ENCODE measurements around the gene PARD3. TPM values are rescaled to one million over a fixed set of nuclear protein-coding genes. Genes with fewer than 3 reads are reported as not detected.

PARD3 gene
- total RNA-seq, 1 donor from 2014 or later = 22.9 TPM

DNA sequence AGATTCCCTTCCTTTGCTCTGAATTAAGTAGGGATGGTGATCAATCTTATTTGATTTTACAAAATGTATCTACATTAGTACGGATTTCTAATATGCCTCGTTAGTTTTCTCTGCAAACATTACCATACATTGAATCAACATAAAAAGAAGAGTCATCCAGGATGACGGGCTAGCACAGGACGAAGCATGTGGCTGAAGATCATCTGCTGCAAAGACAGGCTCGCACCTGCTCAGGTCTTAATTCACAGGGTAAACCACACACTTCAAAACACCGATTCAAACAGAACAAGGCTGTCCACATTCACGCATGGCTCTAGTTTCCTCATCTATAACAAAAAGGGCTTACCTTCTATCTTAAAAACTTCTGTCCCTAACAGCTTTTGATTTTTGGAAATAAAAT, 323.0 kb downstream of the PARD3 start:
- DNase-seq = no peak
- H3K4me1 Mint-ChIP-seq (ENCODE audit: low read depth, unreplicated experiment) = peaks cover 8% of the 10 kb centered on the region
- H3K9me3 Mint-ChIP-seq (ENCODE audit: unreplicated experiment) = no peaks in the 10 kb centered on the region
- H3K27me3 Mint-ChIP-seq (ENCODE audit: unreplicated experiment) = peaks cover 2% of the 10 kb centered on the region
- peak overlapping the region; percentile 48 for H3K4me3 Mint-ChIP-seq (ENCODE audit: unreplicated experiment)
- no peaks in the 10 kb centered on the region for H3K36me3 Mint-ChIP-seq (ENCODE audit: unreplicated experiment)
- TF ChIP-seq, protein P1, sequence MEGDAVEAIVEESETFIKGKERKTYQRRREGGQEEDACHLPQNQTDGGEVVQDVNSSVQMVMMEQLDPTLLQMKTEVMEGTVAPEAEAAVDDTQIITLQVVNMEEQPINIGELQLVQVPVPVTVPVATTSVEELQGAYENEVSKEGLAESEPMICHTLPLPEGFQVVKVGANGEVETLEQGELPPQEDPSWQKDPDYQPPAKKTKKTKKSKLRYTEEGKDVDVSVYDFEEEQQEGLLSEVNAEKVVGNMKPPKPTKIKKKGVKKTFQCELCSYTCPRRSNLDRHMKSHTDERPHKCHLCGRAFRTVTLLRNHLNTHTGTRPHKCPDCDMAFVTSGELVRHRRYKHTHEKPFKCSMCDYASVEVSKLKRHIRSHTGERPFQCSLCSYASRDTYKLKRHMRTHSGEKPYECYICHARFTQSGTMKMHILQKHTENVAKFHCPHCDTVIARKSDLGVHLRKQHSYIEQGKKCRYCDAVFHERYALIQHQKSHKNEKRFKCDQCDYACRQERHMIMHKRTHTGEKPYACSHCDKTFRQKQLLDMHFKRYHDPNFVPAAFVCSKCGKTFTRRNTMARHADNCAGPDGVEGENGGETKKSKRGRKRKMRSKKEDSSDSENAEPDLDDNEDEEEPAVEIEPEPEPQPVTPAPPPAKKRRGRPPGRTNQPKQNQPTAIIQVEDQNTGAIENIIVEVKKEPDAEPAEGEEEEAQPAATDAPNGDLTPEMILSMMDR (IDR thresholded peaks at IDR 0.05; ENCODE audit: partially characterized antibody, unreplicated experiment) = no peak
- H3K27ac Mint-ChIP-seq (ENCODE audit: unreplicated experiment) = peak overlapping the region; percentile 82

- Mint-ChIP-seq H3K27ac (ENCODE audit: unreplicated experiment) (no peak overlapping the region), H3K4me1 (ENCODE audit: low read depth, unreplicated experiment) (peaks cover 8% of the 10 kb centered on the region), H3K27me3 (ENCODE audit: unreplicated experiment) (peaks cover 2% of the 10 kb centered on the region), H3K4me3 (ENCODE audit: unreplicated experiment) (no peak overlapping the region), H3K9me3 (ENCODE audit: unreplicated experiment) (no peaks in the 10 kb centered on the region), H3K36me3 (ENCODE audit: unreplicated experiment) (no peaks in the 10 kb centered on the region)
- no peak for DNase-seq
- TF ChIP-seq, protein P1 (IDR thresholded peaks at IDR 0.05; ENCODE audit: partially characterized antibody, unreplicated experiment) = no peak
Measured at GRCh38 chr10:34491678-34492077, 323.4 kb downstream of the PARD3 start.

GRCh38 chr10:34489973-34490745, 324.9 kb downstream of the PARD3 start:
- no peak overlapping the region for H3K27ac Mint-ChIP-seq (ENCODE audit: unreplicated experiment)
- H3K4me1 Mint-ChIP-seq (ENCODE audit: low read depth, unreplicated experiment) = peaks cover 8% of the 10 kb centered on the region
- H3K36me3 Mint-ChIP-seq (ENCODE audit: unreplicated experiment) = no peaks in the 10 kb centered on the region
- H3K27me3 Mint-ChIP-seq (ENCODE audit: unreplicated experiment) = peaks cover 2% of the 10 kb centered on the region
- H3K9me3 Mint-ChIP-seq (ENCODE audit: unreplicated experiment) = no peaks in the 10 kb centered on the region
- TF ChIP-seq, protein P1 (IDR thresholded peaks at IDR 0.05; ENCODE audit: partially characterized antibody, unreplicated experiment) = no peak
- no peak overlapping the region for H3K4me3 Mint-ChIP-seq (ENCODE audit: unreplicated experiment)
- DNase-seq = no peak

- TF ChIP-seq, protein P1 (IDR thresholded peaks at IDR 0.05; ENCODE audit: partially characterized antibody, unreplicated experiment) = no peak
- Mint-ChIP-seq H3K36me3 (ENCODE audit: unreplicated experiment) (no peaks in the 10 kb centered on the region), H3K9me3 (ENCODE audit: unreplicated experiment) (no peaks in the 10 kb centered on the region), H3K4me1 (ENCODE audit: low read depth, unreplicated experiment) (peaks cover 8% of the 10 kb centered on the region), H3K4me3 (ENCODE audit: unreplicated experiment) (no peak overlapping the region), H3K27ac (ENCODE audit: unreplicated experiment) (no peak overlapping the region), H3K27me3 (ENCODE audit: unreplicated experiment) (peaks cover 2% of the 10 kb centered on the region)
- no peak for DNase-seq
Measured at GRCh38 chr10:34489411-34489810, 325.7 kb downstream of the PARD3 start.

DNA sequence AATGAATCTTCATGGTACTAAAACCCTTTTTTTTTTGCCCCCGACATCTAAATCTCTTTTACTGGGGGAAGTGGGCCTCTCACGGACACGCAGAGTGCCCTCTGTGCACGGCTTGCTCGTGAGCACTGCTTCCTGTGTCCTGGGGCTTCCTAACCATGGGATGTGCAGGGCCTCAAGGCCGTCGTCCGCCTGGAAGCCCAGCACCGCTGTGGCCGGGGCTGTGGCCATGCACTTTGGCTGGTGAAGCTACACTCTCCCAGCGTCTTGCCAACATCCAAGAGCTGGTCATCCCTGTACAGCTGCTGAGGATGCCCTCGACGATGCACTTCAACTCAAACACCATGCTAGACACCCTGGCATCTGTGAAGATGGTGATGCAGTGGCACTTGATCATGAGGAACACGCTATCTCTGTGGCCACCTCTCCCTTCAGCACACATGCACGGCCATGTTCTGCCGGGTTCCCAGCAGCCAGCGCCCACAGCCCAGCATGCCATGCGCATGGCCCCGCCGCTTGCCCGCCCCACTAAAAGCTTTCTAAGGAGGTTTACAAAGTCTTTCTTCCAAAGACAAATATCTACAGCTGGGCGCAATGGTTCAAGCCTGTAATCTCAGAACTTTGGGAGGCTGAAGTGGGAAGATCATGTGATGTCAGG, 326.5 kb downstream of the PARD3 start:
- H3K27ac Mint-ChIP-seq (ENCODE audit: unreplicated experiment) = no peak overlapping the region
- no peak overlapping the region for H3K4me3 Mint-ChIP-seq (ENCODE audit: unreplicated experiment)

More for the DNA sequence above, 326.5 kb downstream of the PARD3 start:
- TF ChIP-seq, protein P1 (IDR thresholded peaks at IDR 0.05; ENCODE audit: partially characterized antibody, unreplicated experiment) = no peak
- H3K27me3 Mint-ChIP-seq (ENCODE audit: unreplicated experiment) = peaks cover 2% of the 10 kb centered on the region
- H3K36me3 Mint-ChIP-seq (ENCODE audit: unreplicated experiment) = no peaks in the 10 kb centered on the region
- no peak for DNase-seq
- H3K4me1 Mint-ChIP-seq (ENCODE audit: low read depth, unreplicated experiment) = peaks cover 8% of the 10 kb centered on the region
- no peaks in the 10 kb centered on the region for H3K9me3 Mint-ChIP-seq (ENCODE audit: unreplicated experiment)
